ENCODE data around the gene ARID4A.
"Not testable (repeated sequence)": the region's sequence is repeated elsewhere in the genome, so short reads cannot be mapped to it uniquely, and the experiment has no call there.

ARID4A gene

DNA sequence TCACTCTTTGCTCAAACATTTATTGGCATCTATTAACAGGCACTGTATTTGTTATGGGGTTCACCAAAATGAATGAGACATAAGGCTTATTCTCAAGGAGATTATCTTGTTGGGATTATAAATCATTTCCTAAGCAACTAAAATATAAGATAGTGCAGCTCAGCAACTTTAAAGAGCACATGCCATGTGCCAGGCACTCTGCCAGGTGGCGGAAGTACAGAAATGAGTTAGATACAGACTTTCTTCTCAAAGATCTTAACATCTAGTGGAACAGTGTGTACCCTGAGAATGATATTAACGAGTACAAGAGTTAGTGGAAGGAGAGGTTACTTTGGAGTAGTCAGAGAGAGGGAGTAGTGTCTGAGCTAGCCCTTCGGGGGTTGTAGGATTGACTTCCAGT is 68.9 kb downstream of the ARID4A start:
- no peak for DNase-seq

DNA sequence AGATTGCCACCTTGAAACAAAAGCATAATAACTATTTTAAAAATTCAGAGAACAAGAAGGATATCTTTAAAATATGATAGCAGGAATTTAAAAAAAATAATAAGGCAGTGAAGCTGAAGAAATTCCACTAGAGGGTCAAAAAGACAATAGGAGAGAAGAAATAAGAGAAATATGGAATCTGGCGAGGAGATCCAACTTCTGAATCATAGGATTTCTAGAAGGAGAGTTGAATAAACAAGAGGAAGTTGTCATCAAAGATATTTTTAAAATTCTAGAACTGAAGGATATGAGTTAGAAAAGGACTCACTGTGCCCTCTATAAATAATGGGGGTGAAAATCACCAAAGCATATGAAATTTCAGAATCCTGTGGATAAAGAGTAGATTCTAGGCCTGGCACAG is 70.6 kb downstream of the ARID4A start:
- no peak for DNase-seq

DNA sequence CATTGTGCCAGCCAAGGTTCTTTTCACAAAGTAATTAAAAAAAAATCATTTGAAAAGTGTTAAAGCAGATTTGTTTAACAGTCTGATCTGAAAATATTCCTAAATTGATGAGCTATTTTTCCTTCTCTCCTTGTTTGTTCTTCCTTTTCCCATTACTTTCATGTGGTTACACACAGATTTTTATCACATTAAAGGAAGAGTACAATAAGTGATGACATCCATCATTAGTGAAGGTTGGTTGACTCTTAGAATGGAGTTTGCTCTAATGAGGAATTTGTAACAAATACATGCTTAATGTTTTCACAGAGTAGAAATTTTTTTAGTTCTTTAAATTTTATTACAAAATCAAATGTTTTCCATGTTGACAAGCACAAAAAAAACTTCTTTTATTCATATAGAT is 78.4 kb downstream of the ARID4A start:
- DNase-seq = no peak

GRCh38 chr14:58390830-58391229 is 92.5 kb downstream of the ARID4A start:
- DNase-seq = no peak

DNA sequence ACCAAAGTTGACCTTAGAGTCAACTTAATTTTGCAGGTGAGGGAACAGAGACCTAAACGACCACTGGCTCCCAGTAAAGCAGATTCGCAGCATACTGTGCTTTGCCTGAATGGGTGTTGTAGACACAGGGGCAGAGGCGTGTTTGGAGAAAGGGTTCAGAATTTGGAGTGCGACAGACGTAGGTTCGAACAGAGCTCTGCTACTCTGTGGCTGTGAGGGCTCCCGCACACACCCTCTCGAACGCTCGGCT is 97.1 kb downstream of the ARID4A start:
- DNase-seq = no peak

DNA sequence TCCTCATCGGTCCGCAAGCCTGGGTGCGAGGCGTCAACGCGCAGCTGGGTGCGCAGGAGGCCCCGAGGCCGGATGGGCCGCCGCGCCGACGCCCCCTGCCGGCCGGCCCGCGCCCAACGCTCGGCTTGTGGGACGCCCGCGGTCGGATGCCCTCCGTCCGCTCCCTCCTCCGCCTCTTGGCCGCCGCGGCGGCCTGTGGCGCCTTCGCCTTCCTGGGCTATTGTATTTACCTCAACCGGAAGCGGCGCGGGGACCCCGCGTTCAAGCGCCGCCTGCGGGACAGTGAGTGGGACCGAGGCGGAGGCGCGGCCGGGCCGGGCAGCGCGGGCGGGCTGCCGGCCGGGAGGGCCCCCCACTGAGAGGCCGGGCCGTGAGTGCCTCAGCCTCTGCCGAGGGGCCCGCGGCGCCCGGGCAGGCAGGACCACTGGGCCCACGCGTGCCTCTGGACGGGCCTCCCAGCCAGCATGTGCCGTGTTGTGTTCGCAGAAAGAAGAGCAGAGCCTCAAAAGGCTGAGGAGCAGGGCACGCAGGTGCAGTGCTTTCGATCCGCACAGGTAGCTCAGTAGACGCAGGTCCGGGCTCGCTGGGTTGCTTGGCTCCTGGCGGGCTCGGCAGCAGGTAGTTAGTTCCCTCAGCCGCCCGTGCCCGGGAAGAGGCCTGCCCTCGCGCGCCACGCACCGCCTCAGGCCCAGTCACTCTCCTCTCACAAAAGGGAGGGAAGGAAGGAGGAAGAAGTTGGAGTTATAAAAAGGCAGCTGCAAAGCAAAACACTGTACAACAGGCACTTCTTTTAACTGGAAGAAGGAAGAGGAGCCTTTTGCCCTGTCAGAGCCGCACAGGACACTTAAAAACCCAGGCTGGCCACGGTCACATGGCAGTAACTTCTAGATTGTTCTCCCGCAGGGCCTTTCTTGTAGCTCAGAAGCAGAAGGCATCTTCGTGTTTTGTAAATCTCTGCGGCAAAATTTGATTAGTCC is 97.7 kb downstream of the ARID4A start, which contains the start of gene TOMM20L:
TSS of gene TOMM20L (plus strand) at position 119 of the 977 bp plus-strand sequence. CDS start at position 147, 28 bp downstream.
- peak; percentile 53 for DNase-seq

DNA sequence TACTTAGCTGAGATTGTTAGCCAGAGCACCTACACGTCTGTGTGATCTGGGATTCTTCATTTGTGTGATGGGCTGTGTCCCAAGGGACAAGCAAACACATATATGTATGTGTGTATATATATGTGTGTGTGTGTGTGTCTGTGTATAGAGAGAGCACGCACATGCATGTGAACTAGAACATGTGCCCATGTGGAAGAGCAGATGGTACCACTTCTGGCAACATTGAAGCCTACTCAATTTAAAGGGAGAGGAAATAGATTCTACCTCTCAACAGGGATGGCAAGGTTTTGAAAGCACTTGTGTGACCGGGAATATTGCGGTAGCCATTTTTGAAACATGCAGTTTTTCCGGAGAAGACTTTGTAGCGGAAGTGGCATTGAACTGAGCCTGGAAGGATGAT is 98.8 kb downstream of the ARID4A start:
- DNase-seq = no peak

- DNase-seq = no peak
Observed at GRCh38 chr14:58398495-58398894, 100.1 kb downstream of the ARID4A start.

GRCh38 chr14:58398895-58399294 is 100.5 kb downstream of the ARID4A start:
- DNase-seq = no peak

- no peak for DNase-seq
Observed at GRCh38 chr14:58401587-58401986, 103.2 kb downstream of the ARID4A start.

- DNase-seq = no peak
Observed at GRCh38 chr14:58408681-58409215, 110.4 kb downstream of the ARID4A start.

DNA sequence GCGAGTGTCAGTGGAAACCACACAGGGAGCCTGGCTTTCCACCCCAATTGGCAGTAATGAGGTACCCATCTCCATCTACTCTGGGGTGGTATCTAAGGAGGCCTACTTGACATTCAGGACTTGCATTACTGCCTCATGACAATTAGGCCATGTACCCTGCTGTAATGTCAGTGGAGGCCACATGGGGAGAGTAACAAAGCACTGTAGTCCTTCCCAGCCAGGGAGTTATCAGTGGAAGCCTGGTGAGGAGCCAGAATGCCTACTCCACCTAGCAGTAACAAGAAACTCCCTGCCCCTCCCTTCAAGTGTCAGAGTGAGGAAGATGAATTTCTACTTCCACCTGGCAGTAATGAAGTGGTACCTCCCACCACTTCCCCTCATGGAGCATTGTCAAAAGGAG is 116.5 kb downstream of the ARID4A start:
- no peak for DNase-seq

- DNase-seq = no peak
Observed at GRCh38 chr14:58415636-58416547, 117.5 kb downstream of the ARID4A start.

DNA sequence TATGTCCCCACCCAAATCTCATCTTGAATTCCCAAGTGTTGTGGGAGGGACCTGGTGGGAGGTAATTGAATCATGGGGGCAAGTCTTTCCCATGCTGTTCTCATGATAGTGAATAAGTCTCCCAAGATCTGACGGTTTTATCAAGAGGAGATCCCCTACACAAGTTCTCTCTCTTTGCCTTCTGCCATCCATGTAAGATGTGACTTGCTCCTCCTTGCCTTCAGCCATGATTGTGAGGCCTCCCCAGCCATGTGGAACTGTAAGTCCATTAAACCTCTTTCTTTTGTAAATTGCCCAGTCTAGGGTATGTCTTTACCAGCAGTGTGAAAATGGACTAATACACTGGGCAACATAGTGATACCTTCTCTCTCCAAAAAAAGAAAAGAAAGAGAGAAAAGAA is 118.6 kb downstream of the ARID4A start:
- not testable (repeated sequence) for DNase-seq
